Erythroblast (primary cell): Measurements from ENCODE around the gene RIPK4.

Experiments used
- DNase-seq, 2 experiments: peaks; one replicate each; lab custom pipeline; 2025; lab: John Stamatoyannopoulos, UW
- GATA1 ChIP-seq: IDR thresholded peaks from 2 replicates; pipeline ENCODE4 v1.6.1; 2011; ENCODE audit warnings: low read depth, mild to moderate bottlenecking, control low read depth, low read length, moderate library complexity
- POLR2A ChIP-seq: IDR thresholded peaks from 2 replicates; pipeline ENCODE4 v1.6.1; 2011; ENCODE audit warnings: mild to moderate bottlenecking, low read length

Gene RIPK4

DNA sequence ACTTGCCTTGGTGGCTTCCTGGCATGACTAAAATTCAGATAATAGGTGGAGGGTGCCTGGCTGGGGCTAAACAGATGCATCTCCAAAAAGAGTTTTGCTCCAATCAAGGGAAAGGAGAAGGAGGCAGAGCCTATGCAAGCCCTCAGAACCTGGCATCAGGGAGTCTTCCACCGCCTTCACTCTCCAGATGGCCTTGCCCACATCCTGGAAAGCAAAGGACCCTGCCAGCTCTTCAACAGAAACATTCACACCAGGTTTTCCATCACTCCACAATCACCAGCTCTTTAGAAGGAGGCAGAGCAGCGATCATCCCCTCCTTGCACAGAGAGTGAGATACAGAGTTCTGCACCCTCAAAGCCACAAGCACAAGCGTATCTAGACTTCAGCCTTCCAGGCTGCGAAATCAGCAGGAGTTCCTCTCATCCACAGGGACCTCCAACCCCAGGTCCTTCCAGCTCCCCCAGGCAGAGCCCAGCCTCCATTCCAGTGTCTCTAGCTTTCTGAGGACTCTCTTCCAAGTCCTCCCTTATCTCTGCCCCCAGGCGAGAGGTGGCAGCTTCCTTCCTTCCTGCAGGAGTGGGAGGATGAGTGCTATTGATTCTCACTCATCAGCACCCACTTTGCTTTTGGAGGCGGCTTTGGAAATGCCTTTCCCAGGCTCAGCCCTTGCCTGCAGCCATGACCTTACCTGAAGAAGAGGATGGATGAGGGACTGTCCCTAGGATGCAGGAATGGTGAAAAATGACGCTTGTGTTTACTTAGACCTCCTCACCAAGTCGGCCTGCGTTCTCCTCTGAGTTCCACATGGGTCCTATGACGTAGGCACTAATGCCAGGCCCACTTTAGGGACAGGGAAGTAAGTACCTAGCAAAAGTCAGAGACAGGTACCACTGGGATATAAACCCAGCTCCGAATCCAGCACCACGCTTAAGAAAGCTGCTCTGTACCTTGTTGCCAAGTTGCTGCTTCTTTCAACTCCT lies 75.4 kb downstream of the RIPK4 start:
- TF ChIP-seq POLR2A (no peak), GATA1 (no peak)
- no peak for DNase-seq
